GM10248 (cell line): ENCODE measurements around the gene KDM2A.

Experiments
- CTCF ChIA-PET: fragments of 300-600 bp; sonication (Branson Sonifier 250); formaldehyde crosslinking; extraction: SDS; loops from one replicate; lab custom pipeline; 2021; ENCODE audit warnings: antibody characterized with exemption; lab: Yijun Ruan, JAX
- POLR2A ChIA-PET: fragments of 350-650 bp; sonication (Branson Sonifier 250); formaldehyde crosslinking; extraction: SDS; loops from one replicate; lab custom pipeline; 2020; ENCODE audit warnings: antibody characterized with exemption; lab: Yijun Ruan, JAX
- DNase-seq: peaks from one replicate; pipeline ENCODE4 v3.0.0; 2012; ENCODE audit errors: extremely low spot score
- TF ChIP-seq, protein P1 (sequence below): IDR thresholded peaks from 2 replicates; pipeline ENCODE4 v1.5.1; 2012; ENCODE audit warnings: mild to moderate bottlenecking, low read depth; ENCODE audit errors: extremely low read depth, missing control alignments, control extremely low read depth

KDM2A gene

DNA sequence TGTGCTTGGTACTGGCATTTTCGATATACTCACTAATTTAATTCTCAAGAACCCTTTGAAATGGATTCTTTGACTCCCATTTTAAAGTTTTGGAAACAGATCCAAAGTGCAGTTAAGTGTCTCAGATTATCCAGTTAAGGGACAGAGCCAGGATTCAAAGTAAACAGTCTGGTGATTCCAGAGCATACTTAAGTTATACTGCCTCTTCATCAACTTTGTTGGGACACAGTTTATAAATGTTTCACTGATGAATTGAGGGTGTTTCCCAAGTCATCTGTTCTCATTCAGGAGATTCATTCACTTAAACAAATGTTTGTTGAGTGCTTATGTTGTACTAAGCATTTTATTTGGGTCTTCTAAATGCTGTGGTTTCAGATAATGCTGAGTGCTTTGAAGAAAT is 17.1 kb downstream of the KDM2A start:
- POLR2A ChIA-PET = no interaction called here
- TF ChIP-seq, protein P1, sequence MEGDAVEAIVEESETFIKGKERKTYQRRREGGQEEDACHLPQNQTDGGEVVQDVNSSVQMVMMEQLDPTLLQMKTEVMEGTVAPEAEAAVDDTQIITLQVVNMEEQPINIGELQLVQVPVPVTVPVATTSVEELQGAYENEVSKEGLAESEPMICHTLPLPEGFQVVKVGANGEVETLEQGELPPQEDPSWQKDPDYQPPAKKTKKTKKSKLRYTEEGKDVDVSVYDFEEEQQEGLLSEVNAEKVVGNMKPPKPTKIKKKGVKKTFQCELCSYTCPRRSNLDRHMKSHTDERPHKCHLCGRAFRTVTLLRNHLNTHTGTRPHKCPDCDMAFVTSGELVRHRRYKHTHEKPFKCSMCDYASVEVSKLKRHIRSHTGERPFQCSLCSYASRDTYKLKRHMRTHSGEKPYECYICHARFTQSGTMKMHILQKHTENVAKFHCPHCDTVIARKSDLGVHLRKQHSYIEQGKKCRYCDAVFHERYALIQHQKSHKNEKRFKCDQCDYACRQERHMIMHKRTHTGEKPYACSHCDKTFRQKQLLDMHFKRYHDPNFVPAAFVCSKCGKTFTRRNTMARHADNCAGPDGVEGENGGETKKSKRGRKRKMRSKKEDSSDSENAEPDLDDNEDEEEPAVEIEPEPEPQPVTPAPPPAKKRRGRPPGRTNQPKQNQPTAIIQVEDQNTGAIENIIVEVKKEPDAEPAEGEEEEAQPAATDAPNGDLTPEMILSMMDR = no peak
- DNase-seq = no peak
- CTCF ChIA-PET = no interaction called here

DNA sequence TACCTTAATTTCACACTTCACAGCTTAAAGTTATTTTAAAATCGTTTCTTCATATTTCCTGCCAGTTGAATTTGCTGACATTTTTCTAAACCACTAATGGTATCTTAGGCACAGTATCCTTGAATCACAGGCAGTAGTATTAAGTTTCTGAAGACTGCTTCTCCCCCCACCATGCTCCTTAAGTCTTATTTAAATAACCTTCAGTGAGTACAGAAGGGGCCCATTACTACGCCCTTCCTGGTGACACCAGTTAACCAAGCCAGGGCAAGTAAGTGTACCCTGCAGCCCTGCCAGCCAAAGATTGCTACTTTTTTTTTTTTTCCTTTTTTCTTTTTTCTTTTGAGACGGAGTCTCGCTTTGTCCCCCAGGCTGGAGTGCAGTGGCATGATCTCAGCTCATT is 19.9 kb downstream of the KDM2A start:
- CTCF ChIA-PET = interaction anchor here (1.1 to 1.5 kb wide), 3 partner anchors 10 to 37 kb away, joined by 3 to 5 read pairs (median 3); no protein-coding TSS in a partner anchor
- TF ChIP-seq, protein P1 = no peak
- DNase-seq = no peak
- POLR2A ChIA-PET = no interaction called here

DNA sequence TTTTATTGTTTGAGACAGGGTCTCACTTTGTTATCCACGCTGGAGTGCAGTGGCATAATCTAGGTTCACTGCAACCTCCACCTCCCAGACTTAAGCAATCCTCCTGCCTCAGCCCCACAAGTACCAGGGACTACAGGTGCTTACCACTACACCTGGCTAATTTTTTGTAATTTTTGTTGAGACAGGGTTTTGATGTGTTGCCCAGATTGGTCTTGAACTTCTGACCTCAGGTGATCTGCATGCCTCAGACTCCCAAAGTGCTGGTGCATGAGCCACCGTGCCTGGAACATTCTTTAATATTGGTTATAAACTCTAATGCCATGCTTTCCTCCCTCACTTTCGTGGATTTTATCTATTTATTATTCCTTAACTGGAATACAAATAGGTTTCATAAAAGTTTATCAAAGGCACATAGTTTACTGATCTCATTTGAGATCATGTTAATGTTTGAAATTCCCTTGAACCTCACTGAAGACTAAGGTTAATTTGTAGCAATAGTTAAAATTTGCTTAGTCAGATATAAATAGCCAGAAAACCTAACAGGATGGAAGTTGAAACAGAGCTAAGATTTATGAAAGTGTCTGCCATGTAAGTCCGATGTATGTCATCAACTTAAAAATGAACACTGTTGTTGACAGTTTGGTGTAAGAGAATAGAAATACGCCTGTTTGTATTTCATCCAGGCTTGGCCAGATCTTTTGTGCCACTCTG is 27.6 kb downstream of the KDM2A start:
- CTCF ChIA-PET = interaction anchor here (0.9 to 1.3 kb wide), 3 partner anchors 13 to 115 kb away, joined by 3 to 5 read pairs (median 4); no protein-coding TSS in a partner anchor
- TF ChIP-seq, protein P1 = no peak
- DNase-seq = no peak
- POLR2A ChIA-PET = no interaction called here

DNA sequence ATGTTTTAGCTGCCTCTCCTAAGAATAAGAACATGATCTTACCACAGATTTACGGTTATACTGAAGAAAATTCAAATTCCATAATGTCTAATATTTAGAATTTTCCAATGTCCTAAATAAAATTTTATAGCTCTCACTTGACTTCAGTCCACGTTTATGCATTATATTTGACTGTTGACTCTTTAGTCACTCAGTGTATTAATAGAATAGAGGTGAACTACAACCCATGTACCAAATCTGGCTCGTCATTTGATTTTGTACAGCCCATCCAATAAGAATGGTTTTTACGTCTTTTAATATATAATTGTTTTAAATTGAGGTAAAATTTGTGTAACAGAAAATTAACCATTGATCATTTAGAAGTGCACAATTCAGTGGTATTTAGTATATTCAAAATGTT is 34.9 kb downstream of the KDM2A start:
- ChIA-PET POLR2A (no interaction called here), CTCF (interaction anchor here (0.7 to 1.0 kb wide), 3 partner anchors 17 to 23 kb away, joined by 3 read pairs; no protein-coding TSS in a partner anchor)
- TF ChIP-seq, protein P1 = no peak
- no peak for DNase-seq

DNA sequence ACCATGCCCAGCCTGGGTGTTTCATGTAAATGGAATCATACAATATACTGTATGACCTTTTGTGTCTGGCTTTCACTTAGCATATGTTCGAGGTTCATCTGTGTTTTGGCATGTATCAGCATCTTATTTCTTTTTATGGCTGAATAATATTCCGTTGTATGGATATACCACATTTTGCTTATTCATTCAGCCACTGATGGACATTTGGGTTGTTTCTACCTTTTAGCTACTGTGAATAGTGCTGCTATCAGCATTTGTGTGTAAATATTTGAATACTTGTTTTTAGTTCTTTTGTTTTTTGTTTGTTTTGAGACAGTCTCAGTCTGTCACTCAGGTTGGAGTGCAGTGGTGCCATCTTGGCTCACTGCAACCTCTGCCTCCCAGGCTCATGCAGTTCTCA is 35.7 kb downstream of the KDM2A start:
- POLR2A ChIA-PET = no interaction called here

DNA sequence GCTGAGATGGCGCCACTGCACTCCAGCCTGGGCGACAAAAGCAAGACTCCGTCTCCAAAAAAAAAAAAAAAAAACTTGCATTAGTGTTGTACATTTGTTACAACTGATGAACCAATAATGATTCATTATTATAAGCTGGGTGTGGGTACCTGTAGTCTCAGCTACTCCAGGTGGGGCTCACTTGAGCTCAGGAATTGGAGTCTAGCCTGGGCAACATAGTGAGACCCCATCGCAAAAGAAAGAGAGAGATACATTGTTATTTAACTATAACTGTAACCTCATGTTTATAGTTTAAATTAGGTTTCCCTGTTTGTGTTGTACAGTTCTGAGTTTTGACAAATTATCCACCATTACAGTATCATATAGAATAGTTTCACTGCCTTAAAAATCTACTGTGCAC is 38.6 kb downstream of the KDM2A start:
- no peak for DNase-seq
- ChIA-PET CTCF (interaction anchor here (1.0 to 3.9 kb wide), 4 partner anchors 10 to 77 kb away, joined by 3 to 17 read pairs (median 6); no protein-coding TSS in a partner anchor), POLR2A (interaction anchor here (0.5 kb wide), 1 partner anchor 26 kb away, joined by 3 read pairs; no protein-coding TSS in a partner anchor)
- TF ChIP-seq, protein P1 = no peak

More for the DNA sequence above, 35.7 kb downstream of the KDM2A start:
- CTCF ChIA-PET = interaction anchor here (3.9 kb wide), 1 partner anchor 13 kb away, joined by 17 read pairs; no protein-coding TSS in a partner anchor
- TF ChIP-seq, protein P1 = no peak
- DNase-seq = no peak
